Ovary (tissue), 9 donors: ENCODE results near the gene NAV2. TPM values are rescaled to one million over a fixed set of nuclear protein-coding genes. Genes with fewer than 3 reads are reported as not detected.

Experiments
- DNase-seq, 5 donors: peaks; one replicate each; pipeline ENCODE4 v3.0.0-alpha.2; 2019 to 2020
- H3K27ac ChIP-seq, 2 donors: fragments of 200-600 bp; one replicate each; pipeline versions ENCODE4 v1.5.1 to v1.8.0; 2019 to 2022
- H3K27me3 ChIP-seq: fragments of 200-600 bp; one replicate; pipeline ENCODE4 v1.8.0; 2022
- H3K36me3 ChIP-seq: fragments of 200-600 bp; sonication (generic); one replicate; pipeline ENCODE4 v1.5.1; 2019
- H3K4me1 ChIP-seq: one replicate; pipeline ENCODE4 v1.8.1; 2013; ENCODE audit warnings: mild to moderate bottlenecking, moderate library complexity; ENCODE audit not compliant: insufficient read depth
- H3K4me3 ChIP-seq: fragments of 200-600 bp; sonication (generic); one replicate; pipeline ENCODE4 v1.5.1; 2017
- H3K9me3 ChIP-seq, 2 donors: fragments of 200-600 bp in 1 of 2; sonication (generic) in 1 of 2; one replicate each; pipeline versions ENCODE4 v1.5.1 to v1.8.1; 2013 to 2019; ENCODE audit warnings: mild to moderate bottlenecking in 1 of 2, moderate library complexity in 1 of 2
- CTCF ChIP-seq, 3 donors: fragments of 450-650 bp in 2 of 3; fragments of 200-600 bp in 1 of 3; IDR thresholded peaks; one replicate each; pipeline versions ENCODE4 v1.5.1 to v1.8.0; 2016 to 2022; ENCODE audit warnings: antibody characterized with exemption in 3 of 3, mild to moderate bottlenecking in 1 of 3
- EP300 ChIP-seq: sonication (generic); formaldehyde crosslinking; IDR thresholded peaks from one replicate; pipeline ENCODE4 v1.6.1; 2017; ENCODE audit warnings: antibody characterized with exemption
- POLR2A ChIP-seq: fragments of 450-650 bp; IDR thresholded peaks from one replicate; pipeline ENCODE4 v1.6.1; 2017; ENCODE audit warnings: antibody characterized with exemption, mild to moderate bottlenecking, moderate library complexity
- WGBS, 3 donors: extraction: QIAGEN DNeasy Blood & Tissue Kit in 1 of 3; methylation state at CpG; one replicate each; pipeline versions ENCODE4 v1.1.5 to v1.1.7; 2013 to 2017; 5-methylcytosine and 5-hydroxymethylcytosine counted together
- intact Hi-C, 4 donors: fragments of 100-400 bp; cut with DNase I; formaldehyde crosslinking; loops; one replicate each; pipeline versions ENCODE4 v1.11.0 to v1.15.1; 2022 to 2023
- polyA plus RNA-seq, 2 donors: library from polyadenylated mRNA; stranded (reverse); fragments of 200-250 nt in 1 of 2; fragments of 350-450 nt in 1 of 2; fragmentation: Illumina TruSeq in 1 of 2; extraction: RNeasy Lipid Tissue Mini Kit (QIAGEN cat#74804) in 1 of 2; gene quantifications; one replicate each; pipeline ENCODE4 v1.2.3, GENCODE V29; 2013 to 2014
- total RNA-seq, 7 donors: library from RNA; depleted of rRNA in 2 of 7; stranded (reverse); fragments of >200 nt in 2 of 7; fragmentation: NEBNext Ultra II Directional in 3 of 7; extraction: Animal tissue kit (Norgen Biotek cat#: 25700) in 3 of 7; gene quantifications; one replicate each; pipeline versions ENCODE4 v1.1.0 to v1.2.4, GENCODE V29; 2016 to 2023
- donor health status: DM: no; HTN: no; CAD: no; lungs with moderate emphysema.
- donor health status: DM: no; HTN: no; CAD: no.
- donor health status: Bipolar disorder and iron deficiency.
- donor health status: DM: yes; HTN: yes; CAD: no.
- donor health status: DM: no; HTN: no; CAD: no.
- donor health status: DM: yes; HTN: yes; CAD: no.

Gene NAV2
- total and polyA plus RNA-seq, 9 donors = 2.9 to 14.1 (median 7.8) TPM

GRCh38 chr11:20087118-20087521 is 374.5 kb downstream of the NAV2 start:
- WGBS, 3 donors = 47 to 60% (median 49%) methylated on average over 7 of the region's 7 CpGs
- TF ChIP-seq POLR2A = no peak
- no peak for TF ChIP-seq CTCF (IDR thresholded peaks at IDR 0.05)
- TF ChIP-seq EP300 = no peak
- Histone ChIP-seq H3K9me3 (no peaks in the 10 kb centered on the region), H3K4me1 (peaks cover 22% of the 10 kb centered on the region), H3K4me3 (no peak overlapping the region), H3K27me3 (no peaks in the 10 kb centered on the region), H3K36me3 (no peaks in the 10 kb centered on the region), H3K27ac (no peak overlapping the region)
- intact Hi-C loops = no loop called here
- no peak for DNase-seq

GRCh38 chr11:20088397-20089225 is 376.0 kb downstream of the NAV2 start:
- Histone ChIP-seq H3K4me3 (no peak overlapping the region), H3K9me3 (no peaks in the 10 kb centered on the region), H3K27ac (peak overlapping the region in 1 of 2 donors; percentile 55), H3K4me1 (peaks cover 22% of the 10 kb centered on the region), H3K36me3 (no peaks in the 10 kb centered on the region), H3K27me3 (no peaks in the 10 kb centered on the region)
- DNase-seq = no peak
- intact Hi-C loops = no loop called here
- 53 to 56% (median 55%) methylated on average over 12 of the region's 12 CpGs for WGBS, 3 donors
- no peak for TF ChIP-seq CTCF (IDR thresholded peaks at IDR 0.05)
- no peak for TF ChIP-seq EP300
- TF ChIP-seq POLR2A = no peak

GRCh38 chr11:20089367-20089766 is 376.7 kb downstream of the NAV2 start:
- WGBS, 3 donors = 5 to 6% (median 6%) methylated on average over 3 of the region's 3 CpGs
- TF ChIP-seq POLR2A (no peak), EP300 (no peak), CTCF (IDR thresholded peaks at IDR 0.05) (no peak)
- intact Hi-C loops = no loop called here
- no peaks in the 10 kb centered on the region for H3K27me3 ChIP-seq
- H3K4me3 ChIP-seq = no peak overlapping the region
- peaks cover 22% of the 10 kb centered on the region for H3K4me1 ChIP-seq
- H3K9me3 ChIP-seq = no peaks in the 10 kb centered on the region
- no peaks in the 10 kb centered on the region for H3K36me3 ChIP-seq
- H3K27ac ChIP-seq = peak overlapping the region in 1 of 2 donors; percentile 55
- no peak for DNase-seq

GRCh38 chr11:20089796-20090653 is 377.4 kb downstream of the NAV2 start:
- Histone ChIP-seq H3K27ac (peak overlapping the region; percentile 20 to 55), H3K36me3 (no peaks in the 10 kb centered on the region), H3K9me3 (no peaks in the 10 kb centered on the region), H3K27me3 (no peaks in the 10 kb centered on the region), H3K4me1 (peaks cover 22% of the 10 kb centered on the region), H3K4me3 (no peak overlapping the region)
- TF ChIP-seq POLR2A = no peak
- no peak for TF ChIP-seq EP300
- TF ChIP-seq CTCF (IDR thresholded peaks at IDR 0.05) = no peak
- peak in 4 of 5 donors; percentile 44 to 62 (median 54) for DNase-seq
- intact Hi-C loops = no loop called here
- 5 to 12% (median 5%) methylated on average over 5 of the region's 5 CpGs for WGBS, 3 donors
